ENCODE data around the gene TMEM263.

TMEM263 gene

GRCh38 chr12:106950591-106950990 is 5.1 kb upstream of the TMEM263 start:
- no peak for FAIRE-seq

GRCh38 chr12:106953352-106954250 is 2.1 kb upstream of the TMEM263 start:
- FAIRE-seq: no peak

GRCh38 chr12:106954462-106955376 is 988 bp upstream of the TMEM263 start:
- FAIRE-seq: no peak

- FAIRE-seq: no peak
Observed at GRCh38 chr12:106956048-106956578, 406 bp downstream of the TMEM263 start.

GRCh38 chr12:106957583-106957982 is 1.9 kb downstream of the TMEM263 start:
- FAIRE-seq: no peak

DNA sequence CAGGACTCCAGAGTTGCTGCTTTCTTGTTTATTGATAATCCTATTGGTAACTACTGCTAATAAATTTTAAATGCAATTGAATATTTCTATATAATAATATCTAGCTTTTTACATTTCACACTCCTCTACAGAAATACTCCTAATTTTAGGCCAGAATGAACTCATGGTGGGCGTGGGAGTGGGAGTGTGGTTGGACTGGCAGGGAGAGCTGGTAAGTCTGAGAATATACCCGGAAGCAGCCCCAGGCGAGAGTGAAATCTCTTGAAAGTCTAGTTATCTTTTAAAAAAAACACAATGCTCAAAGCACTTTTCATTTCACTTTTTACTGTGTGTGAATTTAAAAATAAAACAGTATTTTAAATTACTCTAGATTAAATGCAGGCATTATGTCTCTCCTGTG is 4.7 kb downstream of the TMEM263 start:
- no peak for FAIRE-seq

DNA sequence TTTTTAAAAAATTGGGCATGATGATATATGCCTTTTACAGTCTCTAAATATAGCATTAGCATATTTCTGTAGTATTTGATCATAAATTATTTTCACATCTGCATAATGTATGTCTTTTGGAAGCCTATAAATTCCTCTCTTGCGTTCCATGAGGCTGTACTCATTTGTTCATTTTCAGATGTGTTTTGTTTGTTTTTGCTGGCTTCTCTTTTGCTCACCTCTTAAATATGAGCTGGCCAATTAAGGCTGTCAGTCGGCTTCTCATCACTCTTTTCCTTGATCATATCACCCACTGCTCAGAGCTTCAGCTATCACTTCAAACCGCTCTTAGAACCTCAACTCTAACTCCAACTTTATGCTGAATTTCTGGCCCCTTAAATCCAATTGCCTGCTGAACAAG is 6.6 kb downstream of the TMEM263 start:
- FAIRE-seq: no peak

GRCh38 chr12:106964526-106964925 is 8.8 kb downstream of the TMEM263 start:
- FAIRE-seq: no peak

GRCh38 chr12:106971065-106971464 is 15.4 kb downstream of the TMEM263 start:
- no peak for FAIRE-seq

- no peak for FAIRE-seq
Observed at GRCh38 chr12:106973545-106973944, 17.8 kb downstream of the TMEM263 start.

DNA sequence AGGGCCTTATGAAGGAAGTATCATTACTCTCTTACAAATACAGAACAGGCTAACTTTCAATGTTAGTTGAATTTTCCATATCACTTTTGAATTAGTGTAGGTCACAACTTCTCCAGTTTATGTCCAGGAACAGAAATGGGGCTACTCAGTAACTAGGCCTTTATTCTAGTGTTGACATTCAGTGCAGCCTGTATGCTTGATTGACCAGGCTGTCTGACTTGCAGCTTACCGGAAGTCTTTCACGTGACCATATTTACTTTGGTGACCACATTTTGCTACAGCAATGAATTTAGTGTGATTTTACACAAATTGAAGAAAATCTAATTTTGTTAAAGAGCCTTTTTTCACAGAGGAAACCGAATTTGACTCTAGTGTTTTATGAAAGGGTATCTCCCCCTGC is 18.8 kb downstream of the TMEM263 start:
- FAIRE-seq: no peak

GRCh38 chr12:106975098-106975497 is 19.4 kb downstream of the TMEM263 start:
- FAIRE-seq: no peak

DNA sequence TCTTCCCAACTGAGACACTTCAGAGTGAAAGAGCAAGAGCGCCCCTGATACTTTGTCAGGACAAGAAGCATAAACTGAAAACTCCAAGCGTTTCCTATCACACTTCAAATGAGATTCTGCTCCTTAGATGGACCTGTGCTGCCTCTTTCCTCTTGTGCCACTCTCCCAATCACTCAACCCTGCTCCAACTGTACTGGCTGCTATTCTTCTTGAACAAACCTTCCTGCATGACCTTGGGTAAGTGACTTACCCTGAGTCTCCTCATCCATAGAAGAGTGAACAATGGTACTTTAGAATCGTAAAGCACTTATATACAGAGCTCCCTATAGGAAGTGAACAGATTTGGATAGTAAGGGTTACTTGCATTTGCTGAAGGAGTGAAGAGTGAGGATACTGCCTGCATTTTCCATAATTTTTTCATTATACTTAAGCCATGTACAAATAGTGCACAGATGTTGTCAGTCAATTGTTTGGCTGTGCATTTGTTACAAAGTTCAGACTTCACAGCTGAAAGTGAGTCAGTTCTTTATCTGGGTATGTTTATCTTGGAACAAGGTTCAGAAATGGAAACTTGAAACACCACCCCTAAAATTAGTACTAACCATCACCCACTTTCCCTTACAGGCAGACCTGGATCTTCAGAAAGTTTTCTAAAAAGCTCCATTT is 20.4 kb downstream of the TMEM263 start:
- FAIRE-seq: no peak

DNA sequence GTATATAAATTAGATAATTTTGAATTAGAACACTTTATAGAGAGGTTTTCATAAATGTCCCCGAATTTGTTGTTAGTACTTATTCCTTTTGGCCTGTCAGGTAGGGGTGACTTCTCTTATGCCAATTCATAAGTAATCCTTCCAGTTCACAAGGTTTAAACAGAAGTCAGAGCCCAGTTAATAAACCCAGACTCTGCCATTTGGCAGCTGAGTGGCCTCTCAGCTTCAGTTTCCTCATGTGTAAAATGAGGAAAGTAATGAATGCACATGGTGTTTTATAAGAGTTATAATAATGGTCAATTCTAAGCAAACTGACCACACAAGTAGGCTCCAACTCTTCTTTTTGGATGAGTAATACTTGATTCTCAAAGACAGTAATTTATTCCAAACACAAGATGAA is 21.0 kb downstream of the TMEM263 start:
- no peak for FAIRE-seq

DNA sequence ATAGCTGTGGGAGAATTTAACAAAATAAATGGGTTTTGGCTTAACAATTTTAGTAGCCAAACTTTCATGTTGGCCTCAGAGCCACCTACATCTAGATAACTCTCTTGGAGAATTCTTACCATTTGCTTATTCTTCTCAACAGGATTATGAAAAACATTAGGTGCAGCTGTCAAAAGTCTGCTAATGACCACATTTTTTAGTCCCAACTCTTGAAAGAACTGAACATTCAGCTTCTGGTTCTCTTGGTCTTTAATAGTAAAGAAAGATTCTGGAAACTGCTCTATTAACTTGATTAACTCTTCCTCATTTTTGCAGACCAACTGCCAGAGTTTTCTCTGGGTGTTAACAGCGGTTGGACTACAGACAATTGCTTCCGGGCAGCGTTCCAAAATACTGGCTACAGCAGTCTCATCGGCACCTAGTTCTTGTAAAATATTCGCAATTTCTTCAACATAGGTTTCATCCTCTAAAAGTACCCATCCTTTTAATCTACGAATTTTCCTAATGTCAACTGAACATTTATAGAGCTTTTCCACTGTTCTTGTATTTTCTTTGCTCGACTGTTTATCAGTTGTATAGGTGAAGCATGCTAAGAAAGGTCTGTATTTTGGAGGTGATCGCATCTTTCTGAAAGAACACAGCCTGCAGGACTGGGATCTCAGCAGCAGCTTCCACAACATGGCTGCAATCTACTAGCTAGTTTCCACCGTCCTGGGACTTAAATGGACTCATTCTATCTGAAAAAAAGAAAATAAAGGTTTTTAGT is 22.5 kb downstream of the TMEM263 start:
- no peak for FAIRE-seq

DNA sequence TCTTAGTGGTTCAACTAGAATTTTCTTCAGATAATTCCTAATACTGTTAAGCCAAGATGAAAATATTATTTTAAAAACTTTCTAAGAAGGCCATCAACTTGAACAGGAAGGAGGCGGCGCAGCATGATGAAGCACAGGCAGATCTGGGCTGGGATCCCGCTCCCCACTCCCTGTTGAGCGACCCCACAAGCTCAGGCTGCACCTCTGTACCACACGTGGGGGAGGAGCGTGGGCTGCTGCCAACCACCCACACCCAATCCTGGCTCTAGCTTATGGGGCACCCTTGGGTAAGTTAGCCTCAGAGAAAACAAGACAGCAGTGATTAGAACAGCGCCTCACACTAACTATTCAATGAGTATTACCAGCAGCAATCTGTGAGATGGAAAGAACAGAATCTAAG is 25.2 kb downstream of the TMEM263 start:
- FAIRE-seq: no peak

DNA sequence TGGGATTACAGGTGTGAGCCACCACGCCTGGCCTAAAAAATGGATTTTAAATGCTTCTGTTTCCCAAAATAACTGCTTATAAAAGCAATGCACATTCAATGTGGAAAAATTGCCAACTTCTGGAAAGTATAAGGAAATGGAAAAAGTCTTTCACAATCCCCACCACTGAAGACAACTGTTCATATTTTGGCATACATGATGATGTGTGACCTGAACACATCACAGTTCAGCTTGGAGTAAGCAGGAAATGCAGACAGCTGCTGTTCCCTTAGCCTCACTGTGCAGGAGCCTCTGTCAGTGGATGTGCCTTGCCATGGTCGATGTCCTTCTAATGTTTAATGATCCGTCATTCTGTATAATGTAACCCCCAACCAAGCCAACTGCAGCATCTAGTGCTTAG is 26.1 kb downstream of the TMEM263 start:
- FAIRE-seq: no peak

DNA sequence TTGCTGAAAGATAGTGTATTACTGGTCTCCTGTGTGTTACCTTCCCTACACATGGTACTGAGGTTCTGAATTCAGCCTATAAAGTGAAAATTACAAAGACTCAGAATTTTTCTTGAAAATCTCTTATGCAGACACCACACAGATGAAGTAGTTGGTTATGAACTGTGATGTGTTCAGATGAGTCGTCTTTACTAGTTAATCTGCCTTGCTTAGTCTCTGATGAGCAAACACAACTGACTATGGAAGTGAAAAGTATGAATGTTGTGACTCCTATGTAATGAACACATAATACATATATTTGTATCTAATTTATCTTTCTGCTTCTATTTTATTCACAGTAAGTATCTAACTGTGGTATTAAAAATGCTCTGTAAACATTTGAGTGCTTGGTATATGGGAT is 26.5 kb downstream of the TMEM263 start:
- no peak for FAIRE-seq

GRCh38 chr12:106984588-106985137 is 29.0 kb downstream of the TMEM263 start:
- FAIRE-seq: no peak

DNA sequence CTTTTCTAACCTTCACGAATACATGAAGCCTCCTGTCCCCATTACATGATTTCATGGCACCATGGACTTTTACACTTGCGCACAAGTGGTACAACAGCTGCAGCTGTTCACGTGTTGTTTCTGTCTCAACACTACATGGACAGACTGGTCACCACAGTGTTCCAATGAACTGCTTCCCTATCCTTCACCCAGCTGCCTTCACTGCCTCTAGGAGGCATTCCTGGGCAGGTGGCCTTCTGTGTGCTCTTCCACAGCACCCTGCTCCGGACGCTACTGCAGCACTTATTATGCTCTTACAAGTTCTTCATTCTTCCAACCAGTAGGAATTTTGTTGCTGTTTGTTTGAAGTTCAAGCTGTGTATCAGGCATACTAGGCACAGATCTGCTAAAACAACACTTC is 29.8 kb downstream of the TMEM263 start:
- FAIRE-seq: no peak

DNA sequence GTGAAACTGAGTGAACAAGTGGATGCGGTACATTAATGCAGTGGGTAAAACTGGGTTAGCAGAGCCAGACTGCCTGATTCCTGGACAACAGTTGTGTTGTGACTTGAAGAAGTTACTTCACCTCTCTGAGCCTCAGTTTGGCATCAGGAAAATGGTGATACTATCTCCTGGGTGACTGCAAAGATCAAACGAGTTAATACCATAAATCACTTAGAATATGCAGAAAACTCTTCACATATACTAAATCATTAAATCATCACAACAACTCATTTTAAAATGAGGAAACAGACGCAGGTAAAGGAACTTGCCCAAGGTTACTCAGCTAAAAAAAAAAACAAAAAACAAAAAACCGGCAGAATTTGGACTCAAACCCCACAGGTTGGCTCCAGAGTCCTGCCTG is 30.4 kb downstream of the TMEM263 start:
- no peak for FAIRE-seq
